GM23338 (cell line): ENCODE measurements around the gene NLE1. TPM values are rescaled to one million over a fixed set of nuclear protein-coding genes. Genes with fewer than 3 reads are reported as not detected.

Source experiments
- ATAC-seq: fragments of 200-7000 bp; cut with Tn5 transposase; 3 replicates; pipeline ENCODE4 v1.9.1; 2020
- DNase-seq: peaks from one replicate; pipeline ENCODE4 v3.0.0-alpha.2; 2015; ENCODE audit warnings: low spot score
- H2AFZ ChIP-seq: fragments of 200-600 bp; sonication (generic); 2 replicates; pipeline ENCODE4 v1.8.0; 2016; ENCODE audit warnings: antibody characterized with exemption, mild to moderate bottlenecking, moderate library complexity
- H3F3A ChIP-seq: fragments of 200-600 bp; sonication (generic); replicated peaks from 2 replicates; pipeline ENCODE4 v1.8.0; 2017; ENCODE audit warnings: antibody characterized with exemption, mixed run types, low read depth
- H3K27ac ChIP-seq: fragments of 200-600 bp; sonication (generic); 2 replicates; pipeline ENCODE4 v1.6.1; 2016; ENCODE audit warnings: low read depth
- H3K27me3 ChIP-seq: fragments of 200-600 bp; sonication (generic); 2 replicates; pipeline ENCODE4 v1.8.0; 2016; ENCODE audit warnings: mild to moderate bottlenecking, mixed run types, moderate library complexity; ENCODE audit not compliant: insufficient read depth
- H3K36me3 ChIP-seq: fragments of 200-600 bp; sonication (generic); 2 replicates; pipeline ENCODE4 v1.8.0; 2016; ENCODE audit warnings: mild to moderate bottlenecking; ENCODE audit not compliant: insufficient read depth
- H3K4me1 ChIP-seq: fragments of 200-600 bp; sonication (generic); 2 replicates; pipeline ENCODE4 v1.8.0; 2016; ENCODE audit warnings: mild to moderate bottlenecking, moderate library complexity; ENCODE audit not compliant: insufficient read depth
- H3K4me2 ChIP-seq: fragments of 200-600 bp; sonication (generic); 2 replicates; pipeline ENCODE4 v1.7.1; 2017; ENCODE audit warnings: mixed run types
- H3K4me3 ChIP-seq: fragments of 200-600 bp; sonication (generic); 2 replicates; pipeline ENCODE4 v1.6.1; 2016; ENCODE audit warnings: mixed run types
- H3K79me2 ChIP-seq: fragments of 200-600 bp; sonication (generic); replicated peaks from 2 replicates; pipeline ENCODE4 v1.8.0; 2017; ENCODE audit warnings: mild to moderate bottlenecking; ENCODE audit not compliant: insufficient read depth
- H3K9me2 ChIP-seq: fragments of 200-600 bp; sonication (generic); 2 replicates; pipeline ENCODE4 v1.8.0; 2017; ENCODE audit not compliant: insufficient read depth
- H4K20me1 ChIP-seq: fragments of 200-600 bp; sonication (generic); replicated peaks from 2 replicates; pipeline ENCODE4 v1.8.0; 2017; ENCODE audit warnings: mild to moderate bottlenecking; ENCODE audit not compliant: insufficient read depth
- H3K27ac Mint-ChIP-seq: 2 replicates; pipeline ENCODE4 v1.8.0; 2020; ENCODE audit warnings: inconsistent platforms, mild to moderate bottlenecking, moderate library complexity, mixed read lengths
- H3K27me3 Mint-ChIP-seq: 3 replicates; pipeline ENCODE4 v1.8.0; 2022; ENCODE audit warnings: low read depth, mild to moderate bottlenecking, moderate library complexity, mixed read lengths, inconsistent platforms; ENCODE audit not compliant: insufficient read depth, poor library complexity
- H3K36me3 Mint-ChIP-seq: 3 replicates; pipeline ENCODE4 v1.8.0; 2021; ENCODE audit warnings: low read depth, mild to moderate bottlenecking, inconsistent platforms, moderate library complexity, mixed read lengths
- H3K4me1 Mint-ChIP-seq: 3 replicates; pipeline ENCODE4 v1.8.0; 2020; ENCODE audit warnings: mild to moderate bottlenecking, inconsistent platforms, mixed read lengths
- H3K4me3 Mint-ChIP-seq: 3 replicates; pipeline ENCODE4 v1.8.0; 2021; ENCODE audit warnings: moderate library complexity, mild to moderate bottlenecking, inconsistent platforms, mixed read lengths
- H3K9me3 Mint-ChIP-seq: 3 replicates; pipeline ENCODE4 v1.8.0; 2020; ENCODE audit warnings: moderate library complexity, mild to moderate bottlenecking, inconsistent platforms, mixed read lengths
- CREB1 ChIP-seq: fragments of 250-450 bp; sonication (Bioruptor Pico); IDR thresholded peaks from 2 replicates; pipeline ENCODE4 v1.5.0; 2020; ENCODE audit warnings: low read depth, mild to moderate bottlenecking, moderate library complexity
- CTCF ChIP-seq, 2 experiments: fragments of 200-600 bp in 1 of 2; sonication (generic) in 1 of 2; conservative IDR thresholded peaks; 2 replicates each; pipeline versions ENCODE4 v1.5.1 to v1.6.1; 2016 to 2017; ENCODE audit warnings: antibody characterized with exemption in 2 of 2, low read depth in 2 of 2, mild to moderate bottlenecking in 2 of 2, moderate library complexity in 1 of 2
- ETS1 ChIP-seq: IDR thresholded peaks from 2 replicates; pipeline ENCODE4 v1.6.1; 2016; ENCODE audit warnings: antibody characterized with exemption
- EZH2 ChIP-seq: fragments of 200-600 bp; sonication (generic); IDR thresholded peaks from one replicate; pipeline ENCODE4 v1.8.0; 2017; ENCODE audit warnings: antibody characterized with exemption, mild to moderate bottlenecking, low read depth; ENCODE audit not compliant: unreplicated experiment
- EZH2phosphoT487 ChIP-seq: fragments of 200-600 bp; sonication (generic); IDR thresholded peaks from one replicate; pipeline ENCODE4 v1.8.1; 2018; ENCODE audit warnings: antibody characterized with exemption; ENCODE audit not compliant: unreplicated experiment
- JUNB ChIP-seq: IDR thresholded peaks from one replicate; pipeline ENCODE4 v1.6.1; 2016; ENCODE audit warnings: antibody characterized with exemption; ENCODE audit not compliant: unreplicated experiment
- NANOG ChIP-seq: IDR thresholded peaks from 2 replicates; pipeline ENCODE4 v1.6.1; 2016; ENCODE audit warnings: antibody characterized with exemption, borderline replicate concordance
- POLR2AphosphoS5 ChIP-seq: IDR thresholded peaks from 2 replicates; pipeline ENCODE4 v1.6.1; 2016; ENCODE audit warnings: antibody characterized with exemption, low read depth
- REST ChIP-seq: IDR thresholded peaks from one replicate; pipeline ENCODE4 v1.6.1; 2018; ENCODE audit warnings: antibody characterized with exemption; ENCODE audit not compliant: unreplicated experiment
- STAT1 ChIP-seq: IDR thresholded peaks from one replicate; pipeline ENCODE4 v1.6.1; 2016; ENCODE audit warnings: antibody characterized with exemption; ENCODE audit not compliant: unreplicated experiment
- ZNF114 ChIP-seq: fragments of 250-450 bp; sonication (Bioruptor Pico); IDR thresholded peaks from 2 replicates; pipeline ENCODE4 v1.5.0; 2020; ENCODE audit warnings: mild to moderate bottlenecking, moderate library complexity
- ZNF331 ChIP-seq: fragments of 250-450 bp; sonication (Bioruptor Pico); IDR thresholded peaks from 2 replicates; pipeline ENCODE4 v1.5.0; 2020; ENCODE audit warnings: low read depth, mild to moderate bottlenecking, moderate library complexity
- ZNF462 ChIP-seq: fragments of 250-450 bp; sonication (Bioruptor Pico); IDR thresholded peaks from 2 replicates; pipeline ENCODE4 v1.5.0; 2020; ENCODE audit warnings: mild to moderate bottlenecking, moderate library complexity
- polyA plus RNA-seq: library from polyadenylated mRNA; unstranded; fragments of >200 nt; fragmentation: Nextera tagmentation; extraction: Ambion mirVana; gene quantifications from 2 replicates; pipeline ENCODE4 v1.2.1, GENCODE V29; 2016
- total RNA-seq: library from RNA; depleted of rRNA; stranded (reverse); fragments of >200 nt; shearing (Covaris generic); gene quantifications from 2 replicates; pipeline ENCODE4 v1.2.3, GENCODE V29; 2014

Gene NLE1
- total and polyA plus RNA-seq, 2 experiments from 2014 or later: 16.6 to 66.4 TPM

DNA sequence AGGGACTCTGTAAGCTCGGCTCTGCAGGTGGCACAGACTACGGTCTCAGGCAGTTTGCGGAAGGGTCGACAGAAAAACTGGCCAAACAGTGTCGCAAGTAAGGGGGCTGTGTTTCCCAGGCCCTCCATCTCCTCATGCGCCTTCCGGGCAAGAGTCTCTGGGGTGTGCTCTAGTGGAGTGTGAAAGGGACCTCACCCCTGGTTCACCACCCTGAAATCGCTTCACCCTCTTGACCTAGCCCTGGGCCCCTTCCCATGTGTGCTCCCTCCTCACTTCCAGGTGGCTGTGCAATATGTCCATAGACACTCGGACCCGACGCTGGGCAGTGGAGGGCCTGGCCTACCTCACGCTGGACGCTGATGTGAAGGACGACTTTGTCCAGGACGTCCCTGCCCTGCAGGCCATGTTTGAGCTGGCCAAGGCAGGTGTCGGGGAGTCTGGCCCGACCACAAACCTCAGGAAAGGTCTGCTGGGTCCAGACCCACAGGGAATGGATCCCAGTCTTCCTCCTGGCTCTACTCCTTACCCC lies 27.8 kb upstream of the NLE1 start:
- no peaks in the 10 kb centered on the region for H3K36me3 Mint-ChIP-seq
- H4K20me1 ChIP-seq: no peaks in the 10 kb centered on the region
- DNase-seq (no peak), ATAC-seq (no peak)
- H3K79me2 ChIP-seq: no peaks in the 10 kb centered on the region
- no peak overlapping the region for H3K4me3 ChIP-seq
- no peaks in the 10 kb centered on the region for H3K4me1 Mint-ChIP-seq
- TF ChIP-seq CREB1 (CRISPR knock-in tag) (no peak), ZNF462 (CRISPR knock-in tag) (no peak), NANOG (no peak), EZH2phosphoT487 (no peak), ETS1 (no peak), ZNF331 (CRISPR knock-in tag) (no peak), REST (no peak), CTCF (conservative IDR thresholded peaks at IDR 0.05; ENCODE audit: low read depth in 2 of 2) (no peak), EZH2 (no peak), STAT1 (no peak), ZNF114 (CRISPR knock-in tag) (no peak), POLR2AphosphoS5 (no peak), JUNB (no peak)
- no peaks in the 10 kb centered on the region for H3K9me2 ChIP-seq
- no peak overlapping the region for H3K4me2 ChIP-seq
- H3K4me1 ChIP-seq: no peaks in the 10 kb centered on the region
- H3K27ac ChIP-seq: no peak overlapping the region
- H3K36me3 ChIP-seq: no peaks in the 10 kb centered on the region
- no peaks in the 10 kb centered on the region for H3K27me3 ChIP-seq
- H3K27ac Mint-ChIP-seq: no peak overlapping the region
- no peaks in the 10 kb centered on the region; the same call in 2 of the 3 replicates for H3K9me3 Mint-ChIP-seq
- H3K4me3 Mint-ChIP-seq: no peak overlapping the region
- no peak overlapping the region; the same call in 1 of the 2 replicates for H2AFZ ChIP-seq
- peaks cover 15% of the 10 kb centered on the region for H3K27me3 Mint-ChIP-seq
- H3F3A ChIP-seq: no peaks in the 10 kb centered on the region
